ENCODE results near the gene ABL1. TPM values are rescaled to one million over a fixed set of nuclear protein-coding genes. Genes with fewer than 3 reads are reported as not detected.

Gene ABL1
- total RNA-seq, 6 experiments from 2014 or later = 56.0 to 63.5 (median 62.8) TPM

- H3K27me3 Mint-ChIP-seq (ENCODE audit: insufficient read depth) = peaks cover 15% of the 10 kb centered on the region
- no peak for TF ChIP-seq CTCF (IDR thresholded peaks at IDR 0.05)
- H3K4me3 Mint-ChIP-seq = no peak overlapping the region
- DNase-seq = no peak
- H3K27ac Mint-ChIP-seq = no peak overlapping the region
- no peaks in the 10 kb centered on the region for H3K36me3 Mint-ChIP-seq (ENCODE audit: low read depth)
- no peaks in the 10 kb centered on the region; the same call in 1 of the 2 replicates for H3K4me1 Mint-ChIP-seq (ENCODE audit: low read depth)
- H3K9me3 Mint-ChIP-seq = no peaks in the 10 kb centered on the region
Measured at GRCh38 chr9:130895481-130896232, 60.6 kb downstream of the ABL1 start.

- Mint-ChIP-seq H3K36me3 (ENCODE audit: low read depth) (no peaks in the 10 kb centered on the region), H3K27me3 (ENCODE audit: insufficient read depth) (peaks cover 13% of the 10 kb centered on the region), H3K4me3 (no peak within 1 kb of the TSS), H3K9me3 (no peaks in the 10 kb centered on the region), H3K4me1 (ENCODE audit: low read depth) (no peaks in the 10 kb centered on the region; the same call in 1 of the 2 replicates), H3K27ac (no peak within 1 kb of the TSS)
- TF ChIP-seq CTCF (IDR thresholded peaks at IDR 0.05) = no peak
- no peak for DNase-seq
Measured at GRCh38 chr9:130896233-130897014, 61.4 kb downstream of the ABL1 start, which contains the start of gene QRFP. Gene QRFP (minus strand): TSS chr9:130896812. CDS start chr9:130893838, 2,974 bp downstream.

- Mint-ChIP-seq H3K4me3 (no peak overlapping the region), H3K36me3 (ENCODE audit: low read depth) (no peaks in the 10 kb centered on the region), H3K27me3 (ENCODE audit: insufficient read depth) (peaks cover 17% of the 10 kb centered on the region), H3K9me3 (no peaks in the 10 kb centered on the region), H3K4me1 (ENCODE audit: low read depth) (no peaks in the 10 kb centered on the region; the same call in 1 of the 2 replicates), H3K27ac (no peak overlapping the region)
- TF ChIP-seq CTCF (IDR thresholded peaks at IDR 0.05) = no peak
- DNase-seq = no peak
Measured at GRCh38 chr9:130897105-130897751, 62.2 kb downstream of the ABL1 start.

DNA sequence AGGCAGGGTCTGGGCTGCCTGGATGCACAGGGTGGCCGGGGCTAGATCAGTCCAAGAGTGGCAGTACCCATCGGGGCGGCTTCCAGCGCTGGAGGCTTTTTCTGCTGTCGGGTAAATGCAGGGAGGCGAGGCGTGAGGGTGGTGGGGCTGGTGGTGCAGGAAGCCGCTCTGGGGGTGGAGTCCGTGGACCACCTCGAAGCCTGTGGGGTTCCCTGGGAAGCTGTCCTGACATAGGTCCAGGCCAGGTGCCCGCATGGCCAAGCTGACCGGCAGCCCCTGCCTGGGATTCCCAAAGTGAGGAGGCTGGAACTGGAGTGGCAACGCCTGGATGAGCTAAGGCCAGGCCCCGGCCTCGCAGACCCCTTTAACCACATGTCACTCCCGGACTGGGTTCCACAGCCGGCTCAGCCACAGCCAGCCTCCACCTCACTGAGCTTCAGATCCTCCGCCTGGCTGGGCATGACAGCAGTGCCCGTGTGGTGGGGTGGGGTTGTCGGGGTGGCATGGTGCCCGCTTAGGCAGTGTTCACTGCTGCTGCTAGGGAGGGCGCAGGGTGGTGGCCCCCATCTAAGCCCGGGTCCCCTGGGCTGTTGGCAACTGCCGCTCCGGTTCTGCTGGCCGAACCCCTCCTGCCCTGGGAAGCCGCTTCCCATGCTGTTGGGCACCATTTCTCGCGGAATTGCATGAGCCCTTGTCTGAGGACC is 62.9 kb downstream of the ABL1 start:
- Mint-ChIP-seq H3K36me3 (ENCODE audit: low read depth) (no peaks in the 10 kb centered on the region), H3K9me3 (no peaks in the 10 kb centered on the region), H3K4me3 (no peak overlapping the region), H3K27ac (no peak overlapping the region), H3K4me1 (ENCODE audit: low read depth) (no peaks in the 10 kb centered on the region; the same call in 1 of the 2 replicates), H3K27me3 (ENCODE audit: insufficient read depth) (peaks cover 19% of the 10 kb centered on the region)
- no peak for DNase-seq
- TF ChIP-seq CTCF (IDR thresholded peaks at IDR 0.05) = no peak

DNA sequence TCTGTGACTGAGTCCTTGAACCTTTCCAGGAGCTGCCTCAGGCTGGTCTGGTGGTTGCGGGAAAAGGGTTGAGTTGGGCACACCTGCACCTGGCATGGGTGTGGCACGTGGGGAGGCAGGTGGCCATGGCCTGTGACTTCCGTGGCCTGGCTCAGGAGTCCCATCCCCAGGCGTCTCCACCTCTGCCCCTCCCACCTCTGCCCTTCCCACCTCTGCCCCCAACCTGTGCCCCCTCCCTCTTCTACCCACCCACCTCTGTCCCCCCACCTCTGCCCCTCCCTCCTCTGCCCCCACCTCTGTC is 63.4 kb downstream of the ABL1 start:
- Mint-ChIP-seq H3K36me3 (ENCODE audit: low read depth) (no peaks in the 10 kb centered on the region), H3K27ac (no peak overlapping the region), H3K9me3 (no peaks in the 10 kb centered on the region), H3K4me3 (no peak overlapping the region), H3K27me3 (ENCODE audit: insufficient read depth) (peaks cover 19% of the 10 kb centered on the region), H3K4me1 (ENCODE audit: low read depth) (no peaks in the 10 kb centered on the region; the same call in 1 of the 2 replicates)
- no peak for TF ChIP-seq CTCF (IDR thresholded peaks at IDR 0.05)
- no peak for DNase-seq
